WERI-Rb-1 (cell line): ENCODE data around the gene BCL2L11.

Source experiments
- DNase-seq: peaks from one replicate; pipeline ENCODE4 v3.0.0-alpha.2; 2020
- H3K27ac ChIP-seq: fragments of 250-450 bp; sonication (Bioruptor Pico); 2 replicates; pipeline ENCODE4 v1.5.1; 2020; ENCODE audit warnings: mild to moderate bottlenecking, moderate library complexity
- H3K27me3 ChIP-seq: fragments of 250-450 bp; sonication (Bioruptor Pico); 2 replicates; pipeline ENCODE4 v1.5.1; 2021; ENCODE audit warnings: mild to moderate bottlenecking, low read depth, moderate library complexity; ENCODE audit not compliant: insufficient read depth, severe bottlenecking
- H3K36me3 ChIP-seq: fragments of 250-450 bp; sonication (Bioruptor Pico); 2 replicates; pipeline ENCODE4 v1.5.1; 2020; ENCODE audit warnings: mild to moderate bottlenecking, moderate library complexity
- H3K4me3 ChIP-seq: 2 replicates; pipeline ENCODE4 v1.5.1; 2011; ENCODE audit warnings: low read depth, mild to moderate bottlenecking, control low read depth, low read length
- H3K9me3 ChIP-seq: fragments of 250-450 bp; sonication (Bioruptor Pico); 2 replicates; pipeline ENCODE4 v1.5.1; 2021; ENCODE audit warnings: mild to moderate bottlenecking, moderate library complexity; ENCODE audit not compliant: severe bottlenecking
- TF ChIP-seq, protein P1 (sequence below): IDR thresholded peaks from 2 replicates; pipeline ENCODE4 v1.5.1; 2011; ENCODE audit warnings: low read depth, mild to moderate bottlenecking, control low read depth, inconsistent platforms, low read length

Gene BCL2L11

DNA sequence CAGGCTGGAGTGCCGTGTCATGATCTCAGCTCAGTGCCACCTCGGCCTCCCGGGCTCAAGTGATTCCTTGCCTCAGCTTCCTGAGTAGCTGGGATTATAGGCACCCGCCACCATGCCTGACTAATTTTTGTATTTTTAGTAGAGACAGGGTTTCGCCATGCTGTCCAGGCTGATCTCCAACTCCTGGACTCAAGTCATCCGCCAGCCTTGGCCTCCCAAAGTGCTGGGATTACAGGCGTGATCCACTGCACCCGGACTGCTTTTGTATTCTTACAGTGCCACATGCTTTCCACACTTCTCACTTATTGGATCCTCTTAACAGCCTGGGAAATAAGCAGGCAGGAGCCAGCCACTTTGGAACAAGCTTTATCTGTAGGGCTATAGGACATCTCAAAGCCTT is 25.3 kb upstream of the BCL2L11 start:
- no peaks in the 10 kb centered on the region for H3K36me3 ChIP-seq
- H3K27me3 ChIP-seq, result peaks cover 80% of the 10 kb centered on the region
- no peak overlapping the region for H3K4me3 ChIP-seq
- no peak for DNase-seq
- no peaks in the 10 kb centered on the region for H3K9me3 ChIP-seq
- H3K27ac ChIP-seq, result no peak overlapping the region
- TF ChIP-seq, protein P1, sequence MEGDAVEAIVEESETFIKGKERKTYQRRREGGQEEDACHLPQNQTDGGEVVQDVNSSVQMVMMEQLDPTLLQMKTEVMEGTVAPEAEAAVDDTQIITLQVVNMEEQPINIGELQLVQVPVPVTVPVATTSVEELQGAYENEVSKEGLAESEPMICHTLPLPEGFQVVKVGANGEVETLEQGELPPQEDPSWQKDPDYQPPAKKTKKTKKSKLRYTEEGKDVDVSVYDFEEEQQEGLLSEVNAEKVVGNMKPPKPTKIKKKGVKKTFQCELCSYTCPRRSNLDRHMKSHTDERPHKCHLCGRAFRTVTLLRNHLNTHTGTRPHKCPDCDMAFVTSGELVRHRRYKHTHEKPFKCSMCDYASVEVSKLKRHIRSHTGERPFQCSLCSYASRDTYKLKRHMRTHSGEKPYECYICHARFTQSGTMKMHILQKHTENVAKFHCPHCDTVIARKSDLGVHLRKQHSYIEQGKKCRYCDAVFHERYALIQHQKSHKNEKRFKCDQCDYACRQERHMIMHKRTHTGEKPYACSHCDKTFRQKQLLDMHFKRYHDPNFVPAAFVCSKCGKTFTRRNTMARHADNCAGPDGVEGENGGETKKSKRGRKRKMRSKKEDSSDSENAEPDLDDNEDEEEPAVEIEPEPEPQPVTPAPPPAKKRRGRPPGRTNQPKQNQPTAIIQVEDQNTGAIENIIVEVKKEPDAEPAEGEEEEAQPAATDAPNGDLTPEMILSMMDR, result no peak

DNA sequence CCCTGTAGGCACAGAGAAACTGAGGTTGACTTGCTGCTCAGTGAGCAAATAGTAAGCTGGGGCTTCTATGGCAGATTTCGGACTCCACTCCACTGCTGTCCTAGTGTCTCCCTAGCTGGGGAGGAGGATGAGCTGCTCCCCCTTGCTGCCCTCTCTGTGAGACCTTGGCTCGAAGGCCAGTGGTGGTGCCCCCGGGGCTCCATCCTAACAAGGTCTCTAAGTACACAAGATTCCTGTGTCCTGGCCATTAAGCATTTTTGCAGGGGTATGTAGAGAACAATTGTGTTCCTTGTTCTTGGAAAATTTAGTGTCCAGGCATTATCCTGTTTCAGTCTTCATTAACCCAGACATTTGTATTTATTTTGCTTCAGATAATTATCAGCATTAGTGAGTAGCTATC is 21.3 kb upstream of the BCL2L11 start:
- Histone ChIP-seq H3K36me3 (no peaks in the 10 kb centered on the region), H3K27ac (no peak overlapping the region), H3K9me3 (no peaks in the 10 kb centered on the region), H3K27me3 (peaks cover 89% of the 10 kb centered on the region), H3K4me3 (no peak overlapping the region)
- no peak for DNase-seq
- TF ChIP-seq, protein P1, result no peak

DNA sequence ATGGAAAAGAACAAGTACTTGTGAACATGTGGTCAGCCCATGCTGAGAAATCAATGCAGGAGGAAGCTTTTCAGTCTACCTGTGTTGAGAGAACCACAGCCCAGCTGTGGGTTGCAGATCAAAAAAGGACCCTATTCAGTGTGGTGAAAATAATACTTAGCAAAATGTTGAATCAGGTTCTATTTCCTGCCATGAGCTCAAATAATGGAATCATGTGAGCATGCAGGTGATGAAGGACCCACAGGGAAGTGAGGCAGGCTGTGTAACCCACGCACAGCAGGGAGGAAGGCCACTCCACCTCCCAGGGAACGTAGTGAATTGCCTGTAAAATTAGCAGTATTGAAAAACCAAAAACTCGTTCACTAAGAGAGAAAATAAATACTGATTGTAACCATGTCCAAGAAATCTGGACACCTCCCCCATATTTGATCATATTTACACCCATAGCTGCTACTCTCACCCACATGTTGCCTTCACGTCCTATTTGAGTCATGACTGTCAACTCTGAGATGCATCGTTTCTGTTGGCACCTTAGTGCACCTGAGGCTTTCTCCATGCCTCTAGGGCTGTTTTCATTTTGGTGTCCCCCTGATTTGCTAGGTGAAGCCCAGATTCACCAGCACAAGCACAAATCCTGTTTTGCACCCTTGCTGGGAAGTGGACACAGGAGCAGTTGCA is 20.5 kb upstream of the BCL2L11 start:
- Histone ChIP-seq H3K4me3 (no peak overlapping the region), H3K27ac (no peak overlapping the region), H3K36me3 (no peaks in the 10 kb centered on the region), H3K27me3 (peaks cover 90% of the 10 kb centered on the region), H3K9me3 (no peaks in the 10 kb centered on the region)
- DNase-seq, result no peak
- TF ChIP-seq, protein P1, result no peak

DNA sequence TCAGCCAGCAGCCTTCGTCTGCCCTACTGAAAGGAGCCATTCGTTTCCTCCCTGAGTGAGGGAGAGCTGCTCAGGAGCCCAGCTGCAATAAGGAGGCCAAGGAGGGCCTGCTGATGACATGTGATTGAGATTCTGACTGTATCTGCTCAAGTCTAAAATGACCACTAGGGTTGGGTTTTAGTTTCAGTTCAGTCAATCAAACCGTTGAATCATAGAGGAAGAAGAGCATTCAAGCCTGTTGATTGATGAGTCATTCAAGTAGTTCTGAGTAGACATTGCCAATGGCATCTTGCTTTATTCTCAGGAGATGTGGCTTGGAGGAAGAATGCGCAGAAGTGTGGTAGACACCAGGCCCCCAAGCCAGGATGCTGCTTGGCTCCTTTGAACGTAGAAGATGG is 19.9 kb upstream of the BCL2L11 start:
- H3K27ac ChIP-seq, result no peak overlapping the region
- no peak overlapping the region for H3K4me3 ChIP-seq
- DNase-seq, result no peak
- H3K9me3 ChIP-seq, result no peaks in the 10 kb centered on the region
- peaks cover 90% of the 10 kb centered on the region for H3K27me3 ChIP-seq
- TF ChIP-seq, protein P1, result no peak
- H3K36me3 ChIP-seq, result no peaks in the 10 kb centered on the region

DNA sequence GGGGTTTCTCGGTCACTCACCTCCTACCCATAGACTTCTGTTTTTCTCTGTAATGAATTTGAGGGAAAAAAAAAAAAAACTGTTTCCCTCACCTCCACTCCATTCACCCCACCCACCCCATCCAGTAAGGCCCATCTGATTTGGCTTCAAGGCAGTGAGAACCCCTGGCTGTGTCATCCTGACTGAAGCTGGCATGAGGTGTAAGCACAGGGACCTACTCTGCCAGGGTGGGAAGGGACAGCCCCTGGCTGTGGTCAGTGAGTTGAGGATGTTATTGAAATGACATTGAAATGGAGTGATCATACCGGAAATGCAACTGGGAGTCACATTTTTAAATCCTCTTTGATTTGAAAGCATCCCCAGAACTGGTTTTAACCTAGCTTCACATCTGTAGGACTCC is 19.1 kb upstream of the BCL2L11 start:
- Histone ChIP-seq H3K9me3 (no peaks in the 10 kb centered on the region), H3K27me3 (peaks cover 88% of the 10 kb centered on the region), H3K27ac (no peak overlapping the region), H3K4me3 (no peak overlapping the region), H3K36me3 (no peaks in the 10 kb centered on the region)
- TF ChIP-seq, protein P1, result no peak
- DNase-seq, result no peak

DNA sequence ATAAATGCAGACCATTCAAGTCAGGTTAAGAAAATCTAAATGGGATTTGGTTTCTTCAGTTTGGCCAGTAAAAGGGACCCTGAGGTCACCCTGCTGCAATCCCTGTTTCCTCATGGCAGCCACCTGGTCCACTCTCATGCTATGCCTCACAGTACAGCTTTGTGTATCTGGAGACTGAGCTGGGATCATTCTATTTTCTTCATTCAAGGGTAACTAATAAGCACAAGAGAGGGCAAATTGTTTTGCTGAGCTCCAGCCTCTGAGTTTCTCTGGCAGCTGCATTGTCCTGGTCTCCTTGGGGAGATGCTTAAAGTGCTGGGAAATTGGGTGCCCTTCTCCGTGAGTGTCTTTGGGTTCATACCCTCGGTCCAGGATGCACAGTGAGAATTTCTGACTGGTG is 18.5 kb upstream of the BCL2L11 start:
- Histone ChIP-seq H3K9me3 (no peaks in the 10 kb centered on the region), H3K4me3 (no peak overlapping the region), H3K27me3 (peaks cover 88% of the 10 kb centered on the region), H3K27ac (no peak overlapping the region), H3K36me3 (no peaks in the 10 kb centered on the region)
- DNase-seq, result no peak
- TF ChIP-seq, protein P1, result no peak
